ENCODE data around the gene DAG1. TPM values are rescaled to one million over a fixed set of nuclear protein-coding genes. Genes with fewer than 3 reads are reported as not detected.

DAG1 gene
- total and polyA plus RNA-seq, 10 of the 15 experiments (the other 5 are each of a cell fraction or from before 2014, with no cell fraction given): 0.33 to 16.3 (median 9.2) TPM

GRCh38 chr3:49498239-49498638 lies 28.2 kb downstream of the DAG1 start:
- no peaks in the 10 kb centered on the region for H4K20me1 ChIP-seq (ENCODE audit: control insufficient read depth, insufficient read depth)
- H3K79me2 ChIP-seq (ENCODE audit: control insufficient read depth, insufficient read depth, low read length): no peaks in the 10 kb centered on the region
- ChIA-PET RAD21 (ENCODE audit: unreplicated experiment) (interaction anchor here (1.3 kb wide), 1 partner anchor 42 kb away, joined by 3 read pairs; no protein-coding TSS in a partner anchor), SMC1A (ENCODE audit: uncharacterized antibody, unreplicated experiment) (interaction anchor here (1.4 kb wide), 1 partner anchor 173 kb away, joined by 3 read pairs; no protein-coding TSS in a partner anchor), POLR2A (interaction anchor here (0.9 kb wide), 1 partner anchor 196 kb away, joined by 3 read pairs; no protein-coding TSS in a partner anchor), CTCF (interaction anchor here (1.2 to 3.0 kb wide), 3 partner anchors 8 to 42 kb away, joined by 3 to 11 read pairs (median 4); no protein-coding TSS in a partner anchor)
- no peak for FAIRE-seq
- in situ Hi-C loops (cut with MboI): no loop called here
- no peak overlapping the region for H3K27ac ChIP-seq (ENCODE audit: control insufficient read depth, insufficient read depth)
- TF ChIP-seq YBX1 (IDR thresholded peaks at IDR 0.05) (no peak), ATF2 (IDR thresholded peaks at IDR 0.05; ENCODE audit: low read length) (no peak), KLF5 (IDR thresholded peaks at IDR 0.05; ENCODE audit: partially characterized antibody) (no peak), CBX3 (IDR thresholded peaks at IDR 0.05; ENCODE audit: borderline replicate concordance, low read depth) (no peak), CHD2 (IDR thresholded peaks at IDR 0.05; ENCODE audit: borderline replicate concordance, low read depth, low read length) (no peak), NR2C2 (IDR thresholded peaks at IDR 0.05; ENCODE audit: borderline replicate concordance, control insufficient read depth, insufficient read length, low read depth) (no peak), CEBPZ (IDR thresholded peaks at IDR 0.05; ENCODE audit: low read depth, low read length) (no peak), HDAC6 (IDR thresholded peaks at IDR 0.05; ENCODE audit: unreplicated experiment) (no peak), ZBTB4 (CRISPR knock-in tag; IDR thresholded peaks at IDR 0.05) (no peak), RB1 (IDR thresholded peaks at IDR 0.05; ENCODE audit: borderline replicate concordance) (no peak), RCOR1 (conservative IDR thresholded peaks at IDR 0.05; ENCODE audit: low read depth, low read length) (no peak), SMAD1 (IDR thresholded peaks at IDR 0.05; ENCODE audit: low read depth, partially characterized antibody) (no peak), NR2C1 (IDR thresholded peaks at IDR 0.05) (no peak), BRCA1 (IDR thresholded peaks at IDR 0.05; ENCODE audit: low read depth, low read length) (no peak), SMC3 (IDR thresholded peaks at IDR 0.05; ENCODE audit: borderline replicate concordance, low read length) (no peak)
- BruUV-seq (replicated peaks): no TSS peak
- no peak overlapping the region for H3K9ac ChIP-seq (ENCODE audit: control insufficient read depth, insufficient read depth, low read length)
- ATAC-seq: no peak
- intact Hi-C loops (cut with micrococcal nuclease; ENCODE audit: unreplicated experiment): no loop called here
- H3K4me2 ChIP-seq (ENCODE audit: control insufficient read depth, insufficient read depth): no peak overlapping the region
- WGBS (ENCODE audit: insufficient coverage, insufficient replicate concordance, low lambda C conversion rate, missing lambda C conversion rate): 100% methylated on average over 1 of the region's 1 CpG
- H3K27me3 ChIP-seq (replicated peaks in 1 of 2; ENCODE audit: control insufficient read depth in 2 of 2, insufficient read depth in 2 of 2, low read length in 1 of 2): no peaks in the 10 kb centered on the region
- no peaks in the 10 kb centered on the region for H3K36me3 ChIP-seq (ENCODE audit: control insufficient read depth in 2 of 2, insufficient read depth in 2 of 2, low read length in 1 of 2)
- no peaks in the 10 kb centered on the region for H3K9me3 ChIP-seq (replicated peaks; ENCODE audit: control insufficient read depth, insufficient read depth, low read length)
- peaks cover 7% of the 10 kb centered on the region for H3K4me1 ChIP-seq (ENCODE audit: control insufficient read depth, insufficient read depth, low read length)
- H2AFZ ChIP-seq (ENCODE audit: control insufficient read depth, low read depth, low read length): no peak overlapping the region
- DNase-seq (ENCODE audit: low read depth, low spot score): no peak
- H3K4me3 ChIP-seq: no peak overlapping the region

Data from GM12878 (cell line).